ENCODE results near the gene UBL4A. TPM values are rescaled to one million over a fixed set of nuclear protein-coding genes. Genes with fewer than 3 reads are reported as not detected.

UBL4A gene
- total and polyA plus RNA-seq, 2 of the 13 experiments (the other 11 are each of a cell fraction or from before 2014, with no cell fraction given) = 16.8 to 25.5 TPM

GRCh38 chrX:154470914-154471568 is 15.4 kb downstream of the UBL4A start (continued):
- TF ChIP-seq ZFP90 (CRISPR knock-in tag; IDR thresholded peaks at IDR 0.05; ENCODE audit: borderline replicate concordance) (no peak), HOXA3 (CRISPR knock-in tag; IDR thresholded peaks at IDR 0.05) (no peak), CBX1 (IDR thresholded peaks at IDR 0.05; ENCODE audit: low read depth) (no peak), DZIP1 (CRISPR knock-in tag; IDR thresholded peaks at IDR 0.05) (no peak), ATAD3A (CRISPR knock-in tag; IDR thresholded peaks at IDR 0.05) (no peak), HDAC1 (CRISPR knock-in tag; IDR thresholded peaks at IDR 0.05) (no peak), FOXP4 (CRISPR knock-in tag; IDR thresholded peaks at IDR 0.05) (no peak), SRSF4 (IDR thresholded peaks at IDR 0.05; ENCODE audit: low read depth, low read length, poor library complexity, severe bottlenecking) (no peak), PRDM4 (CRISPR knock-in tag; IDR thresholded peaks at IDR 0.05; ENCODE audit: borderline replicate concordance) (no peak), ZNF781 (CRISPR knock-in tag; IDR thresholded peaks at IDR 0.05; ENCODE audit: borderline replicate concordance, not compliant biosample characterization) (no peak)
